GM10847 (cell line): ENCODE results near the gene SUPT3H.

Source experiments
- POLR2A ChIP-seq: IDR thresholded peaks from 2 replicates; pipeline ENCODE4 v1.6.1; 2011; ENCODE audit not compliant: insufficient read length; ENCODE audit errors: extremely low read depth

SUPT3H gene

GRCh38 chr6:45364466-45364865, 13.3 kb downstream of the SUPT3H start:
- no peak for TF ChIP-seq POLR2A

GRCh38 chr6:45353654-45354053, 24.1 kb downstream of the SUPT3H start:
- TF ChIP-seq POLR2A, result no peak

- TF ChIP-seq POLR2A, result no peak
Measured at GRCh38 chr6:45351667-45352066, 26.1 kb downstream of the SUPT3H start.

- no peak for TF ChIP-seq POLR2A
Measured at GRCh38 chr6:45351076-45351475, 26.7 kb downstream of the SUPT3H start.

GRCh38 chr6:45350186-45350710, 27.5 kb downstream of the SUPT3H start:
- no peak for TF ChIP-seq POLR2A

- TF ChIP-seq POLR2A, result no peak
Measured at GRCh38 chr6:45344900-45345299, 32.8 kb downstream of the SUPT3H start.

- TF ChIP-seq POLR2A, result no peak
Measured at GRCh38 chr6:45328523-45328922, 49.2 kb downstream of the SUPT3H start.

- no peak for TF ChIP-seq POLR2A
Measured at GRCh38 chr6:45327956-45328522, 49.7 kb downstream of the SUPT3H start, which contains the start of gene RUNX2. Gene RUNX2, plus strand, starts transcription at chr6:45328330. Its CDS starts 397 bp downstream, at chr6:45328727.

- TF ChIP-seq POLR2A, result no peak
Measured at GRCh38 chr6:45326698-45327417, 50.9 kb downstream of the SUPT3H start.

GRCh38 chr6:45323656-45324224, 54.0 kb downstream of the SUPT3H start:
- TF ChIP-seq POLR2A, result no peak

- no peak for TF ChIP-seq POLR2A
Measured at GRCh38 chr6:45320349-45320748, 57.4 kb downstream of the SUPT3H start.

- no peak for TF ChIP-seq POLR2A
Measured at GRCh38 chr6:45314146-45314545, 63.6 kb downstream of the SUPT3H start.

GRCh38 chr6:45310118-45310788, 67.5 kb downstream of the SUPT3H start:
- no peak for TF ChIP-seq POLR2A

- no peak for TF ChIP-seq POLR2A
Measured at GRCh38 chr6:45305546-45305945, 72.2 kb downstream of the SUPT3H start.

- TF ChIP-seq POLR2A, result no peak
Measured at GRCh38 chr6:45302832-45303231, 74.9 kb downstream of the SUPT3H start.
